Fibroblast of the conjunctiva (primary cell): ENCODE data around the gene RBP2.
A peak's percentile ranks its signal among the peaks of the same experiment; 100 is the strongest.
"Not testable (repeated sequence)": the region's sequence is repeated elsewhere in the genome, so short reads cannot be mapped to it uniquely, and the experiment has no call there.

Experiments used
- DNase-seq: peaks from one replicate; pipeline ENCODE4 v3.0.0-alpha.2; 2010; ENCODE audit warnings: low read depth

Gene RBP2

GRCh38 chr3:139443186-139443585, 33.1 kb downstream of the RBP2 start:
- DNase-seq: no peak

DNA sequence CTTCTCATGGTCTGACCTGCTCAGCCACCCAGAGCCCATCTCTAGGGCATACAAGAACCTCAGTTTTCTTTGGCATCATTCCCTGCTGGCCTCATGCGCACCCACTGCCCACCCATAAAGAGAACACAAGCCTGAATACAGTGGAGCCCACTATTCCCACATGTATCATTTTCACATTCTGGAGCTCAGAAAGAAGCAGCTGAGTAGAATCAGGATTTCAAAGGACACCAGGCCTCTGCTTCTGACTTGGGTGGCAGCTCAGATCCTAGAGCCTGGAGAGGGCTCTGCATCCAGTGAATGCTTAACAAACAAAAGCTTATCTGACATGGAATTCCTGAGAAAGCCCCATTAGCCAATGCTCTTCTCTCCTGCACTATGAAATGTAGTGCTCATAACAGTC, 34.7 kb downstream of the RBP2 start:
- no peak for DNase-seq

- no peak for DNase-seq
Measured at GRCh38 chr3:139440639-139441556, 35.4 kb downstream of the RBP2 start.

DNA sequence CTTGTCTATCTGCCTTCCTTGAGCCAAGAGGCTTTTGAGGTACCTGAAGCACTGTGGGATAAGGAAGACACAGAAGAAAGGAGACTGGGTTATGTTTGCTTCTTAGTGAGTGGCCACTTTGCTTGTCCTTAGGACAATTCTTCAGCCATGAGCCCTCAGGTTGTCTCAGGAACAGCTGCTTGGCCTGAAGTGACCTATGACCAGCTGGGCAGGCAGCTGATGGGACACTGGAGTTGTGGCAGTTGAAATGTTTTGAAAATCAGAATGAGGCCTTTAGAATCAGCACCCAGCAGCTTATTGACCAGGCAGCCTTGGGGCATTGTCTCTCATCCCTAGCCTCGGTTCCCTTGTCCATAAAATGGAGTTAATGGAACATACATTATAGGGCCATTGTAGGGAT, 37.0 kb downstream of the RBP2 start:
- DNase-seq: no peak

GRCh38 chr3:139434764-139435307, 41.5 kb downstream of the RBP2 start:
- DNase-seq: no peak

DNA sequence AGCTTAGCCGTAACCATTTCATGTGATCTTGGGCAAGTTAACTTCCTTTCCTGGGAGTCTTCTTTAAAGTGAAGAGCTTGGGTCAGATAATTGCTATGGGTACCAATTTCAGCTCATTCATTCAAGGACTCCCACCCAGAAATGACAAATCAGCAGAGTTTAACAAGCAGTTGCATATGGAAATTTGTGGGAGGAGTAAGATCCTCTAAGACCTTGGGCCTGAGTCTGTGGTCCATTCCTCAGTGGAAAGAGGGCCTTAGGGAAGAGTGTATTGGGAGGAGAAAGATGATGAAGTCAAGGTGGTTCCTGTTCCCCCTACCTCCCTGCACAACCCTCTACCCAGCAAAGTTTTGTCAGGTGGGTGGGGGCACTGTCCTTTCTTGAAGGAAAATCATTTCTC, 42.1 kb downstream of the RBP2 start:
- DNase-seq: no peak

- no peak for DNase-seq
Measured at GRCh38 chr3:139433089-139433488, 43.2 kb downstream of the RBP2 start.

- no peak for DNase-seq
Measured at GRCh38 chr3:139430493-139430892, 45.8 kb downstream of the RBP2 start.

GRCh38 chr3:139427283-139428060, 48.8 kb downstream of the RBP2 start:
- DNase-seq: peak; percentile 63

- DNase-seq: no peak
Measured at GRCh38 chr3:139425745-139426400, 50.4 kb downstream of the RBP2 start.

DNA sequence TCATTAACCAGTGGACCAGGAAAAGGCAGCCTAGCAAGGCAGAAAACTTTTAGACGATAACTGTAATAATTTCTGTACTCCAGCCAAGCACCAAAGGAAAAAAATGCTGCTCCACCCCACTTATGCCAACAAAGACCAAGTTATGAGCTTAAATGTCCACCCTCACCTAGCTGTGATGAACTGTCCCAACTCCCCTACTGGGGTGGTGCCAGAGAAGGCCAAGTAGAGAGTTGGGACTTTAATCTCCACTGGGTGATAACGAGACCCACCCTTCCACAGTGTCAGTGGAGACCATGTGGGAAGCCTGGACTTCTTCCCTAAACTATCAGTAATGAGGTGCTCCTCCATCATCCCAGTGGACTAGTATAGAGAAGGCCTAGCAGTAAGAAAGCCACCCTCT, 53.1 kb downstream of the RBP2 start:
- DNase-seq: no peak

DNA sequence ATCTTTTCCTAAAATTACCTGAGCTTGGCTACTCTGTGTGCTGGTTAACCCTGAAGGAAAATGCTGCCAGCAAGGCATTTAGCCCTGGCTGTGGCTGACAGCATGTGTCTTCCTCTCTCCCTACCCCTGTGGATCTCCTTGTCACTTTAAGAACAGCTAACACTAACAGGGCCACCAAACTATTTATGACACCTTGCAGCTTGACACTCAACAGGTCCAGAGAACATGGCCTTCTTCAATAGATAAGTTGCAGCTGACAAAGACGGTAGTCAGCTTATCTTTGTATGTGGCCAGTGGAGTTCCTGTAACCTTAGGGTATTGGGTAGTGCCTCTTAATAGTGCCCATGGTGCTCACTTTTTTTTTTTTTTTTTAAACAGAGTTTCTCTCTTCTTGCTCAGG, 54.9 kb downstream of the RBP2 start:
- no peak for DNase-seq

- no peak for DNase-seq
Measured at GRCh38 chr3:139421040-139421439, 55.3 kb downstream of the RBP2 start.

GRCh38 chr3:139418144-139418543, 58.2 kb downstream of the RBP2 start:
- no peak for DNase-seq

- no peak for DNase-seq
Measured at GRCh38 chr3:139416275-139416674, 60.0 kb downstream of the RBP2 start.

DNA sequence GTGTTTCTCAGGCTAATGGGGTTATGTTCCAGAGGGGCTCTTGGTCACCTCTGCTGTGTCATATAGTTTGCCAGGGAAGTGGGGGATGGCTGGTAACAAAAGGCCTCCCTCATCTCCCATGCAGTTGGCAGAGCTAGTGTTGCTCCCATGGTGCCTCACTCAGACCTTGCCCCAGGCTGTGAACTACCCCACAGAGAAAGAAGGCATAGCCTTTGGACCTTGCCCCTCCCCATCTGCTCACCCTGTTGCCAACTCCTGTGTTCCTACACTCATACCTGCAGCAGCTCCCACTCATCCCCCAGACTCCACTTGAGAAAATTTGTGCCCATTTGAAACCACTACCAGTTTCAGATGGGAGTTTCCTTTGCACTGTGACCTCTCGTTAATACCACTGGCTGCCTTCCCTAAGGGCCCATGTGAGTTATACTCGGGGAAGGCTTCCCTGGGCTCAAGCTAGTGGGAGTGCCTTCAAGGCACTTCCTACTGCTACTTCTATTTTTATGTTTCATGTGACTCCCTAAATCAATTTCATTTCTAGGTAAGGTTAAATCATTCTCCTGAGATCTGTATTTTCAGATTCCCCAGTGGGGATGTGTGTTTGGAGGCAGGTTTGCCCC, 61.6 kb downstream of the RBP2 start:
- no peak for DNase-seq

GRCh38 chr3:139412891-139413290, 63.4 kb downstream of the RBP2 start:
- not testable (repeated sequence) for DNase-seq
